GM19438 (cell line): Measurements from ENCODE around the gene KRT6B.
"Not testable (repeated sequence)": the region's sequence is repeated elsewhere in the genome, so short reads cannot be mapped to it uniquely, and the experiment has no call there.

Experiments used
- ATAC-seq: cut with Tn5 transposase; IDR thresholded peaks from one replicate; pipeline ENCODE4 v1.9.1; 2021; ENCODE audit warnings: low read depth; ENCODE audit not compliant: unreplicated experiment

The KRT6B gene

GRCh38 chr12:52452101-52452500 lies at the start of gene KRT6B:
Gene KRT6B, minus strand, starts transcription at chr12:52452146. Its CDS starts 68 bp downstream, at chr12:52452078.
- no peak for ATAC-seq

DNA sequence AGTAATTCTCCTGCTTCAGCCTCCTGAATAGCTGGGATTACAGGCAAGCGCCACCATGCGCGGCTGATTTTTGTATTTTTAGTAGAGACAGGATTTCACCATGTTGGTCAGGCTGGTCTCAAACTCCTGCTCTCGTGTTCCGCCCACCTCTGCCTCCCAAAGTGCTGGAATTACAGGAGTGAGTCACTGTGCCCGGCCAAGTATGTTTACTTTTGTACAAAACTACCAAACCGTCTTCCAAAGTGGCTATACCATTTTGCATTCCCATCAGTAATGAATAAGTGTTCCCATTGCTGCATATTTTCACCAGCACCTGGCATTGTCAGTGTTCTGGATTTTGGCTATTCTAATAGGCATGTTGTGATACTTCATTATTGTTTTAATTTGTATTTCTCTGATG lies 49.5 kb upstream of the KRT6B start:
- no peak for ATAC-seq

DNA sequence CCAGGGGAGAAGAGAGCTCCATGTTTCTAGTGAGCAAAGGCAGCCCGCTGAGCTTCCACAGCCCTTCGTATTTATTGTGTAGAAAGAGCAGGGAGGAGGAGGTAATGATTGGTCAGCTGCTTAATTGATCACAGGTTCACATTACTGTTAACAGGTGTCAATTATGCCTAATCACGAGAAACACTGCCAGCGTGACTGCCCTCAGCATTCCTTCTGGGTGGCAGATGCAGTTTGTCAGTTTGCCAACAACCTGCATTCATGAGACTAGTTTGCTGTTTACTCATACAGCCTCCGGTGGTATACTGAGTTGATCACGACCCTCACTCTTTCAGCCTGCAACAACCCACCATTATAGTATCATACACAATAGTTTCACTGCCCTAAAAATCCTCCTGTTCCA lies 48.6 kb upstream of the KRT6B start:
- ATAC-seq, result not testable (repeated sequence)

DNA sequence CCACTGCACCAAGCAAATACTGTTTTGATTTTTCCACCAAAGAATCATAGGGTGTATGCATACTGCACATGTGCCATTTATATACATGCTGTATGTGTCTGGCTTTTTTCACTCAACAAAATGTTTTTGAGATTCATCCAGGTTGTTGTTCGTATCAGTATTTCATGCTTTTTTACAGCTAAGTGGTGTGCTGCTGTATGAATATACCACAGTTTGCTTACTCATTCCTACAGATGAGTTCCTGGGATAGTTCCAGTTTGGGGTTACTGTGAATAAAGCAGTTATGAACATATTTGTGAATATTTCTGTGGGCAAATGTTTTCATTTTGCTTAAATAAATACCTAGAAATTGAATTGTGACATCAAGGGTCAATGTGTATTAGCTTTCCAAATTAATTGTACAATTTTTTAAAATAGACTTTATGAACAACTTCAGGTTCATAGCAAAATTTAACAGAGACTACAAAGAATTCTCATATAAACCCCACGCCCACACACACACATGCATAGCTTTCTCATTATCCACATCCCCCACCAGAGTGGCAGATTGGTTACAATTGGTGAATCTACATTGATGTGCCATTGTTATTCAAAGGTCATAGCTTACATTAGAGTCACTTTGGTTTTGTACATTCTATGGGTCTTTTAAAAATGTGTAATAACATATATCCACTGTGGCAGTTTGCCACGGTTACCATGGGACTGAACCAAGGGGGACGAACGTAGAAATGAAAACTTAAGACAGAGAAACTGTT lies 48.0 kb upstream of the KRT6B start:
- no peak for ATAC-seq

- no peak for ATAC-seq
Measured at GRCh38 chr12:52498946-52499345, 47.0 kb upstream of the KRT6B start.

DNA sequence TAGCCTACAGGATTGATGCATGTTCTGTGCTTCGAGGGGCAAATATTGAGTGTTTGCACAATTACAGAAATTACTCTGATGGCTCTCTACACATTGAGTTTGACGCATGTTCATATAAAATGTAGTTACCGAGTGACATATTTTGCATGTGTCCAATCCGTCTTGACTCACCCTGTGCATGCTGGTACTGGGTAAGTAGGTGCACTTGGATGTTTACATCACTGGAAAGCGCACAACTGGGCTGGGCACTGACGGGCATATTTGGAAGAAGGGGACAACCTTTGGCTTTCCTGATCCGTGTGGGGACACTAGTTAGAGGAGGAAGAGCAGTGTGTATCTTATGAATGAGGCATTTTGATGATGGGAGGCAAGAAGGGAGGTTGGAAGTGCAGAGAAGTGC lies 46.0 kb upstream of the KRT6B start:
- ATAC-seq, result no peak

- no peak for ATAC-seq
Measured at GRCh38 chr12:52496590-52497071, 44.7 kb upstream of the KRT6B start.

GRCh38 chr12:52496054-52496453 lies 44.1 kb upstream of the KRT6B start:
- no peak for ATAC-seq

DNA sequence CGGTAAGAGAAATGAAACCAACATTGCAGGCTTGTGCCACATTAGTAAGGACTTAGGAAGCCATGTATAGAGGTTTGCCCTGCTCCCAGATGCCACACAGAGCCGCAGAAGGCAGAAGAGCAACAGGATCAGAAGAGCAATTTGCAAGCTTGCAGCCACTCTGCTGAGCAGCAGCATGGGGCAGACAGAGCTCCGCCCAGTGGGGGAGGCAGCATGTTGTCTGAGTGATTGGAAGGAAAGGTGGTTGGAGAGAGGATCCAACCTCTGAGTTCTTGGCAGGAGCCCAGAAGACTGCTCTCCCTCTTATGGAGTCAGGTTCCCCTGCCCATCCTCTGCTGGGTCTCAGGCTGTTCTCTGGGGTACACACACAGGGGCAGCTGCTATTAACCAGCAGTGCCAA lies 43.4 kb upstream of the KRT6B start:
- ATAC-seq, result no peak

DNA sequence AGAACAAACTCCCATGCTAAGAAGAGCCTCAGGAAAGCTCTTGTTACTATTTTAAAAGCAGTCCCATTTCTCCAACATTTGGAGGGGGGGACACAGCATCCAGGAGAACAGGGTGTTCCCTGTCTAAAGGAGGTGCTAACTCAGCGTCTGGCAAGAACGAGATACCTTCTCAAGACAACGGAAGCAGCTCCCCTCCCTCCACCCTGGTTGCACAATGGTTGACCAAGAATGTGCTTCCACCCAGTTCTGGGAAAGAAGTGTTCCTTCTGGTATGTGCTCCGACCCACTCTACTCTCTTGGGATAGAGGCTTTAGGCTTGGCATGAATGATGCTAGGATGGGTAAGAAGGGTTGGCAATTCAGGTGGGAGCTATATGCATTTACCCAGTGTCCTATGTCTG lies 42.6 kb upstream of the KRT6B start:
- ATAC-seq, result no peak

GRCh38 chr12:52494100-52494499 lies 42.2 kb upstream of the KRT6B start:
- ATAC-seq, result no peak

GRCh38 chr12:52493172-52493571 lies 41.2 kb upstream of the KRT6B start, which contains the start of gene KRT6A:
Gene KRT6A, minus strand, starts transcription at chr12:52493257. Its CDS starts 69 bp downstream, at chr12:52493188.
- ATAC-seq, result no peak

- ATAC-seq, result not testable (repeated sequence)
Measured at GRCh38 chr12:52492405-52492804, 40.5 kb upstream of the KRT6B start.

DNA sequence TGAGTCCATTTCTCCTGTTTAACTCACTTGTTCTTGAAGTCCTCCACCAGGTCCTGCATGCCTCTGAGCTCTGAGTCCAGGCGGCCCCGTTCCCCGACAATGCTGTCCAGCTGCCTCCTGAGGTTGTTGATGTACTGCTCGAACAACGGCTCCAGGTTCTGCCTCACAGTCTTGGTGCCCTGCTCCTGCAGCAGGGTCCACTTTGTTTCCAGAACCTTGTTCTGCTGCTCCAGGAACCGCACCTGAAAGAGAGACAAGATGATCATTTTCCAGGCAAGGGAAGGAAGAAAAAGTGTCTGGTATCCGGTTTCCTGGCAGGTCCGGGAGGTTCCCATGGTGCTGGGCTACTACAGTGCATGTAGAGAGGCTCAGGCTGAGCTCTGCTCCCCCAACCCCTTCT lies 39.5 kb upstream of the KRT6B start:
- ATAC-seq, result not testable (repeated sequence)

DNA sequence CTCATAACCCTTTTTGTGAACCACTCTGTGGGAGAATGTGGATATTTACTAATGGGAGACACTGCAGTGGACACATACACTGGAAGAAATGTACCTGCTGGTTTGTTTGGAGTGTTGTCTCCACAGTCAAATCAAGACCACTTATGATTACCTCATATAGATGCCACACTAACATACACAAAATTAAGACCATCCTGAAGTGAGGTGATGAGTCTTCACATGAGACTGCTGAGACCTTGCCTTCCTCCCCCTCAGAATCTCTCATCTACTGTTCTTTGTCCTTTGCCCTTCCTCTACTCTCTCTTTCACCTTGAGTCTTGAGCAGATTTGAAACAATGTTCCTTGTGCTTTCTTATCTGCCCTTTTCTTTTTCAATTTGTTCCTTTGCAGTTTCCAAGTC lies 36.8 kb upstream of the KRT6B start:
- ATAC-seq, result no peak

DNA sequence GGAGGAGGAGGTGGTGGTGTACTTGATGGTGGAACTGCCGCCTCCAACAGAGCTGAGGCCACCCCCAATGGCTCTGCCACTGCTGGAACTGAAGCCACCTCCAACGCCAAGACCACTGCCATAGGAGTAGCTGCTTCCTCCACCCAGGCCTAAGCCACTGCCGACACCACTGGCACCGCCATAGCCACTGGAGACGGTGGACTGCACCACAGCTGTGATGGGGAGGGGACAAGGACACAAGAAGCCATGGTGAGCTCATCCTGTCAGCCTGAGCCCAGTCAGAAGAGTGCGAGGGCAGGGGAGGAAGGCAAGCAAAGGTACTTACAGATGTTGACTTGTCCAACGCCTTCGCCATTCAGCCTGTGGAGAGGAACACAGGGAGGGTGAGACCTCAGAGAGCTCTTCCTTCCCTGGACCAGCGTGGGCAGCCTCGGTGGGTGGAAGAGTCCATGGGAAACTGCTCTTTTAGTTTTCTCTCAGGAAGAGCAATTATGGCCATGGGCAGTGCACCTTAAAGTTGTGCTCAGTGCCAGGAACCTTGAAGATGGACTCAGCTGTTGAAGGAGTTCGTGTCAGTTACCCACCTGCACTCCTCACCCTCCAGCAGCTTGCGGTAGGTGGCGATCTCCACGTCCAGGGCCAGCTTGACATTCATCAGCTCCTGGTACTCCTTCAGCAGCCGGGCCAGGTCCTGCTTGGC lies 35.9 kb upstream of the KRT6B start:
- ATAC-seq, result not testable (repeated sequence)

DNA sequence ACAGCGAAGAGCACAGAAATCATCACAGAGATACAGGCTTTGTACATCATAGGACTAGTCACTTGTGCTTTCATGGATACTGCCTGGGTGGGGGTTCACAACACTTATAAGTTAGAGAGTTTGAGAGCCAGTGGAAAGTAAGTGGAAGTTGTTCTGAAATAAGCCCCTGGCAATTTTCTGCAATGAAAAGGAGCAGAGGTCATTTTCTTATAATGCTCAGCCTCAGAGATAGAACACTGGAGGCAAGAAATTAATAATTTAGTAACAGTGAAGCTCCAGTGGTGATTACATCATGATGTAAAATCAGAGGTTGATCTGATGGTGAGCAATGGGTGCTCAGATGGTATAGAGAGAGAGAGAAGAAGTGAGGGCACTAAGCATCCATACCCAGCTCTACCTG lies 35.3 kb upstream of the KRT6B start:
- no peak for ATAC-seq

DNA sequence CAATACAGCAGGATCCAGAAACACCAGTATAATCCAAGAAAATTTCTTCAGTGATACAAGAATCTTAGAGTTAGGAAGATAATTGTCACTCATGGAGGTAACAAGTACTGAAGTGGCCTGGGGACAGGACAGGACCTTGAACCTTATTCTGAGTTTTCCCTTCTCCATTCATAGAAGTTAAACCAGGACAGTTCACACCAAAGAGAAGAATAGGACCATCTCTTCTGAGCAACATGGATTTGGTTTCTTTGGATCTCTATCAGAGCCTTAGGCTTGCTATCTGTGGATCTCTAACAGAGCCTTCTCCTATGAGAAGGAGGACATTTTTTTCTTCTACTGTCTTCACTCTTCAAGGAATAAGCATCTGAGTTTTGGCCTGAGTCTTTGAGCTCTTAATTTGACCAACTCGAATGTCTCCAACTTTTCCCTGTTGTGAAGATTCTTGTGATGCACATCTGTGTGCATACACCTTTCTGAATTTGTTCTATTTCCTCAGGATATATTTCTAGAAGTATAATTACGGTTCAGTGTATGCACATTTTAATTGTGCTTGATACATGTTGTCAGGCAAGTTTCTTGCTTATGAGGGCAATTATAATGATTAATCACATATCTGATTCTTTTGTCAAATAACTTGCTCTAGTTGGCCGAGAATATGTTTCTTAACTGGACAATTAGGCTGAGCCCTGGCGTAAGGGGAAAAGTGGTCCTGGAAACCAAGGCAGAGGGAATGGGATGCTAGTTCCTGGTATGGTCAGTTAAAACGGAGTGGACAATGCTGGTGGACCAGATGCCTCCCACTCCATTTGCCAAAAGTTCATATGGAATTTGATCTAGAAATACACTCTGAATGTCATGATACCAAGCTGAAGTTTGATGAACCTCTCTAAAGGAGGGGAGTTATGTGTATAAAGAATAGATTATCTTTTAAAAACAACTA lies 34.5 kb upstream of the KRT6B start:
- ATAC-seq, result no peak

DNA sequence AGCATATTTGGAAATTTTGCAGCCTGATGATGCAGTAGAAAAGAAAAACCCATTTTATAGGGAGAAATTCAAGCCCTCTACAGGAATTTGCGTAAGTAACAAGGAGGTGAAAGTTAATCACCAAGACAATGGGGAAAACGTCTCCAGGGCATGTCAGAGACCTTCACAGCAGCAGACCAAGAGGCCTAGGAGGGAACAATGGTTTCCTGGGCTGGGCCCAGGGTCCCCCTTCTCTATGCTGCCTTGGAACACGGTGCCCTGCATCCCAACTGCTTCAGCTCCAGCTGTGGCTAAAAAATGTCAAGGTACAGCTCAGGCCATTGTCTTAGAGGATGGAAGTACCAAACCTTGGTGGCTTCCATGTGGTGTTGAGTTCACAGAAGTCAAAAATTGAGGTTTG lies 28.1 kb upstream of the KRT6B start:
- no peak for ATAC-seq

- no peak for ATAC-seq
Measured at GRCh38 chr12:52477651-52478050, 25.7 kb upstream of the KRT6B start.

DNA sequence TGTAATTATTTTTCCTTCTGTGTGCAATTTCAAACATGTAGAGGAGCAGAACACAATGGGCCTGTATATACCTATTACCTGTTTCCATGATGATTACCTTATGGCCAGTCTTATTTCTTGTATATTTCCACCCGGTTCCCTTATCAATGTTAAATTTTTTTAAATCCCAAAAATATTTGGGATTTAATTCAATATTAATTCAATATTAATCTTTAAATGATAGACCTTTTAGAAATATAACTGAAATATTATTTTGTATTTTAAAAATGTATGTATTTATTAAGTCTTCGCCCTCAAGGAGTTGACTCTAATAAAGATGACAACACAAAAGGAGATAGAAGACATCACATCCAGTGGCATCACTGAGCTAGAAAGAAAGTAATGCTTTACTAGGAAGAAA lies 22.3 kb upstream of the KRT6B start:
- ATAC-seq, result no peak
